GM19240 (cell line): ENCODE measurements around the gene POLD1.

Experiments
- DNase-seq: peaks from one replicate; pipeline ENCODE4 v3.0.0; 2011; ENCODE audit warnings: low spot score; ENCODE audit not compliant: insufficient read length

Gene POLD1

GRCh38 chr19:50417111-50418081, 33.2 kb downstream of the POLD1 start:
- DNase-seq = no peak

GRCh38 chr19:50418176-50419021, 34.3 kb downstream of the POLD1 start, which contains the start of gene SPIB:
SPIB (plus strand) TSS chr19:50418938; CDS start chr19:50418963, 25 bp downstream.
- DNase-seq = no peak

- no peak for DNase-seq
Observed at GRCh38 chr19:50419022-50419579, 35.0 kb downstream of the POLD1 start.

GRCh38 chr19:50419580-50420035, 35.5 kb downstream of the POLD1 start:
- no peak for DNase-seq

GRCh38 chr19:50420127-50420526, 36.0 kb downstream of the POLD1 start:
- DNase-seq = no peak

GRCh38 chr19:50420808-50421207, 36.7 kb downstream of the POLD1 start:
- no peak for DNase-seq

GRCh38 chr19:50422397-50423278, 38.5 kb downstream of the POLD1 start:
- no peak for DNase-seq

GRCh38 chr19:50423279-50424113, 39.3 kb downstream of the POLD1 start:
- DNase-seq = no peak

- no peak for DNase-seq
Observed at GRCh38 chr19:50425581-50425980, 41.4 kb downstream of the POLD1 start.

- no peak for DNase-seq
Observed at GRCh38 chr19:50427318-50427925, 43.3 kb downstream of the POLD1 start.

GRCh38 chr19:50427997-50428425, 43.9 kb downstream of the POLD1 start:
- DNase-seq = no peak

GRCh38 chr19:50428772-50429463, 44.8 kb downstream of the POLD1 start:
- DNase-seq = no peak

GRCh38 chr19:50430888-50431342, 46.8 kb downstream of the POLD1 start:
- DNase-seq = no peak

- DNase-seq = peak; percentile 82
Observed at GRCh38 chr19:50431343-50432220, 47.4 kb downstream of the POLD1 start.

GRCh38 chr19:50432221-50433028, 48.3 kb downstream of the POLD1 start, which contains the start of gene MYBPC2:
MYBPC2 (plus strand) TSS chr19:50432892; CDS start chr19:50432954, 62 bp downstream.
- DNase-seq = no peak
